Peyer's patch (tissue), 4 donors: Measurements from ENCODE around the gene METTL26. TPM values are rescaled to one million over a fixed set of nuclear protein-coding genes. Genes with fewer than 3 reads are reported as not detected.

Experiments
- DNase-seq, 3 donors: peaks; one replicate each; pipeline ENCODE4 v3.0.0-alpha.2; 2017 to 2019
- H3K27ac ChIP-seq, 4 donors: fragments of 200-600 bp; sonication (generic); one replicate each; pipeline ENCODE4 v1.5.1; 2016 to 2019
- H3K27me3 ChIP-seq, 2 donors: fragments of 200-600 bp; sonication (generic); one replicate each; pipeline ENCODE4 v1.5.1; 2019
- H3K36me3 ChIP-seq, 3 donors: fragments of 200-600 bp; sonication (generic); one replicate each; pipeline ENCODE4 v1.5.1; 2016 to 2019
- H3K4me1 ChIP-seq, 4 donors: fragments of 200-600 bp; sonication (generic); one replicate each; pipeline ENCODE4 v1.5.1; 2016 to 2019
- H3K4me3 ChIP-seq, 4 donors: fragments of 200-600 bp; sonication (generic); 1 replicate in 3 of 4; 2 replicates in 1 of 4; pipeline ENCODE4 v1.5.1; 2016 to 2019; ENCODE audit warnings: mild to moderate bottlenecking in 1 of 4
- H3K9me3 ChIP-seq, 4 donors: fragments of 200-600 bp; sonication (generic); one replicate each; pipeline ENCODE4 v1.5.1; 2016 to 2019; ENCODE audit warnings: mild to moderate bottlenecking in 1 of 4
- CTCF ChIP-seq, 6 experiments: fragments of 450-650 bp in 4 of 6; fragments of 200-600 bp in 2 of 6; sonication (generic) in 1 of 6; IDR thresholded peaks; one replicate each; pipeline ENCODE4 v1.5.1; 2017 to 2019; ENCODE audit warnings: antibody characterized with exemption in 6 of 6, mild to moderate bottlenecking in 3 of 6, moderate library complexity in 1 of 6
- POLR2A ChIP-seq, 2 donors: fragments of 450-650 bp; IDR thresholded peaks; one replicate each; pipeline ENCODE4 v1.5.1; 2017; ENCODE audit warnings: antibody characterized with exemption in 2 of 2, mild to moderate bottlenecking in 2 of 2, moderate library complexity in 2 of 2
- total RNA-seq, 4 donors: library from RNA; depleted of rRNA; stranded (reverse); fragments of >200 nt; gene quantifications; one replicate each; pipeline ENCODE4 v1.1.0, GENCODE V29; 2016

The METTL26 gene
- total RNA-seq, 4 donors from 2014 or later: 44.5 to 153 (median 60.2) TPM

GRCh38 chr16:610513-611381, 25.4 kb downstream of the METTL26 start:
- Histone ChIP-seq H3K27ac (no peak overlapping the region), H3K4me3 (no peak overlapping the region), H3K36me3 (no peaks in the 10 kb centered on the region), H3K27me3 (no peaks in the 10 kb centered on the region), H3K9me3 (no peaks in the 10 kb centered on the region), H3K4me1 (peaks cover 0 to 18% (median 2%) of the 10 kb centered on the region in 4 donors)
- DNase-seq: peak; percentile 43 to 75 (median 68)
- TF ChIP-seq POLR2A (IDR thresholded peaks at IDR 0.05): no peak
- peak; percentile 2 to 80 (median 74) for TF ChIP-seq CTCF (IDR thresholded peaks at IDR 0.05)

GRCh38 chr16:609984-610383, 26.1 kb downstream of the METTL26 start:
- H3K9me3 ChIP-seq: no peaks in the 10 kb centered on the region
- no peak for TF ChIP-seq CTCF (IDR thresholded peaks at IDR 0.05)
- no peak for TF ChIP-seq POLR2A (IDR thresholded peaks at IDR 0.05)
- peaks cover 0 to 11% (median 2%) of the 10 kb centered on the region in 4 donors for H3K4me1 ChIP-seq
- H3K27me3 ChIP-seq: no peaks in the 10 kb centered on the region
- no peak for DNase-seq
- no peak overlapping the region for H3K27ac ChIP-seq
- no peaks in the 10 kb centered on the region for H3K36me3 ChIP-seq
- no peak overlapping the region for H3K4me3 ChIP-seq

- Histone ChIP-seq H3K36me3 (no peaks in the 10 kb centered on the region), H3K9me3 (no peaks in the 10 kb centered on the region), H3K27me3 (no peaks in the 10 kb centered on the region), H3K4me1 (peaks cover 0 to 11% (median 2%) of the 10 kb centered on the region in 4 donors), H3K27ac (no peak overlapping the region), H3K4me3 (no peak overlapping the region)
- TF ChIP-seq CTCF (IDR thresholded peaks at IDR 0.05) (no peak), POLR2A (IDR thresholded peaks at IDR 0.05) (no peak)
- no peak for DNase-seq
Observed at GRCh38 chr16:609316-609715, 26.8 kb downstream of the METTL26 start.

GRCh38 chr16:608019-608418, 28.1 kb downstream of the METTL26 start:
- Histone ChIP-seq H3K4me3 (no peak overlapping the region), H3K27me3 (no peaks in the 10 kb centered on the region), H3K27ac (no peak overlapping the region), H3K4me1 (peaks cover 0 to 11% (median 2%) of the 10 kb centered on the region in 4 donors), H3K36me3 (no peaks in the 10 kb centered on the region), H3K9me3 (no peaks in the 10 kb centered on the region)
- no peak for TF ChIP-seq POLR2A (IDR thresholded peaks at IDR 0.05)
- no peak for TF ChIP-seq CTCF (IDR thresholded peaks at IDR 0.05)
- no peak for DNase-seq

- Histone ChIP-seq H3K4me1 (peaks cover 0 to 11% (median 2%) of the 10 kb centered on the region in 4 donors), H3K27ac (no peak overlapping the region), H3K36me3 (no peaks in the 10 kb centered on the region), H3K9me3 (no peaks in the 10 kb centered on the region), H3K27me3 (no peaks in the 10 kb centered on the region), H3K4me3 (no peak overlapping the region)
- DNase-seq: no peak
- no peak for TF ChIP-seq POLR2A (IDR thresholded peaks at IDR 0.05)
Observed at GRCh38 chr16:606656-607307, 29.3 kb downstream of the METTL26 start.

GRCh38 chr16:603933-604332, 32.2 kb downstream of the METTL26 start:
- no peak for DNase-seq
- Histone ChIP-seq H3K4me1 (no peaks in the 10 kb centered on the region), H3K27me3 (no peaks in the 10 kb centered on the region), H3K9me3 (no peaks in the 10 kb centered on the region), H3K4me3 (no peak overlapping the region), H3K27ac (no peak overlapping the region), H3K36me3 (peaks cover 0 to 11% (median 0%) of the 10 kb centered on the region in 3 donors)
- TF ChIP-seq CTCF (IDR thresholded peaks at IDR 0.05) (no peak), POLR2A (IDR thresholded peaks at IDR 0.05) (no peak)
